Stromal cell of bone marrow (primary cell): Measurements from ENCODE around the gene ALDOB.
"Not testable (repeated sequence)": the region's sequence is repeated elsewhere in the genome, so short reads cannot be mapped to it uniquely, and the experiment has no call there.

ENCODE experiments used
- DNase-seq: peaks from one replicate; pipeline ENCODE4 v3.0.0-alpha.2; 2012; ENCODE audit warnings: low read depth

ALDOB gene

DNA sequence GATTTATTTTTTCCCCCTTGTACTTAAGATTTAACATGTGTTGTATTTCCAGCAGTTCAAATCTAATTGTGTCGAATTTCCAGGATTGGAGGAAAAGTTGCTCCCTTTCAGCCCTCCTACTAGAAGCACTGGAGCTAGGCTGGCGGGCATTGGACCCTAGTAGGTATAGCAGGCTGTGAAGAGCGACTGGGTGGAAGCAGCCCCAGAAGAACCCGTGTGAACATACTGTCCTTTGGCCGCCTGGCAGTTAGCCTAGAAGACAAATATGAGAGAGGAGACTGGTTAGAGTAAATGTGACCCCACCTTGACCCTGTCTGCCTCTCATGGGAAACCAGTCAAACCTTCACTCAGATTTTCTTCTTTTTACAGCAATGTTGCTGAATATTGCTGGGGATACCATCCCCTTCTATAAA, 13.9 kb downstream of the ALDOB start:
- DNase-seq: no peak

DNA sequence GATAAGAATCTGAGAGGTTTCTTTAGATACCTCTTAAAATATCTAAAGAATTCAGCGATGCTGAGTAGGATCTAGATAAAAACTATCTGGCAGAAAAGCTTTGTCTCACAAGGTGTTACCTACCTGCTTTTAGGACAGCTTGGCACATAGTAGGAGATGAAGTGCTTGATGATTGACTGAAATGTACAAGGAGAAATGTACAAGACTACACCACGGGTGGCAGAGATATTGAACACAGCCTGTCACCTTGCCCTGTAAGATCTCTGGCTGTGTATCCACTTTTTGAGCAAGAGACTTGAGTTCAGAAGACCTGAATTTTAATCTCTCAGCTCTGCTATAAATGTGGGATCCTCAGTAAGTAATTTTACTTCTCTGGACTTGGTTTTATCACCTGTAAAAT, 15.7 kb downstream of the ALDOB start:
- DNase-seq: no peak

DNA sequence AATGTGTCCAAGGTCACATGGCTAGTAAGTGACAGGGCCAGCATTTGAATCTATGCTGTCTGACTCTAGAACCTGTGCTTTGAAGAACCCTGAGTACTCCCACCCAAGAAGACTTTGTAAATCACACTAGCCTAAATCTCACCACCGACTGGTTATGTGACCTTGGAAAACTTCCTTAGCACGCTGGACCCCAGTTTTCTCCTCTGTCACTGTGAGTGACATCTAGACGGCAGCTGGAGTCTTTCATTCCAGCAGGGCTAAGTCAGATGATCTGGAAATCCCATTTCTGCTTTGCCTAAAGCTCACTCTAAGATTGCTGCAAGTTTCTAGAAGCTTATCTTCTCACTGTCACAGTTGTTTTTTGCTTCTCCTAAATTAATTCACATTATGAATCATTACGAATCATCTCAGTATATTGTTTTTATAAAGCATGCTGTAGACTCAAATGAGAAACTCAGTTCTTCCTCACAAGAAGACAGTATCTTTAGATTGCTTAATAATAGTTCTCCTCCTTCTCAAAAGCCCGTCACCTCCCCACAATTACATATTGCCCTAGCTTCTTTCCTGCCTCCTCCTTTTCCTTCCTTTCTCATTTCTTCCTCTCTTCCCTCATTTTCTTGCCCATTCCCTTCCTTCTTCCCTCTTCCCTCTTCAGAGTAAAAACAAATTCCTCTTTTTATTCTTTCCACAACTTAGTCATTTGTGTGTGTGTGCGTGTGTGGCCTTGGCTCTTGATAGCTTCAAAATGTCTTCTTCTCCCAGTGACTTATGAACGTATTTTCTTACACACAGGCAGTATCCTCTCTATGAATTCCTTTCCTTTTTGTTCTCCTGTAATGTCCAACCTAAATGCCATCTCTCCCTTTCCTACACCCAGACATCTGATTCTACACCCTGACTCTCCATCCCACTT, 16.8 kb downstream of the ALDOB start:
- DNase-seq: no peak

DNA sequence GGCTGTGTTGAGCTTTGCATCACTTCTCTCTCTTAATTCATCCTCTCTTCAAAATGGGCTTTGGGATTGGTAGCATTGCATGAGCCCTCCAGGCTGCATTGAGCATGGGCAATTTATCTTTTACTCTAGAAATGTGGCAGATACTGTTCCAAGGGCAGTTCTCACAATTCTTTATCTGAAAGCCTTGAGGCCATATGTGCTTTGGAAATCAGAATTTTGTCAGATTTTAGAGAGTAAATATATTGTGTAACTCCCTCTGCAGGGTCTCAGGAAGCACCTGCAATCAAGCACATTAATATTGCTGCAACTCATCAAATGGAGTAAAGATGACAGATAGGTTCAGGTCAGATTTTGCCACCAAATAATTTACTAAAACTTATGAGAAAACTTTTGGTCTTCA, 17.6 kb downstream of the ALDOB start:
- no peak for DNase-seq

DNA sequence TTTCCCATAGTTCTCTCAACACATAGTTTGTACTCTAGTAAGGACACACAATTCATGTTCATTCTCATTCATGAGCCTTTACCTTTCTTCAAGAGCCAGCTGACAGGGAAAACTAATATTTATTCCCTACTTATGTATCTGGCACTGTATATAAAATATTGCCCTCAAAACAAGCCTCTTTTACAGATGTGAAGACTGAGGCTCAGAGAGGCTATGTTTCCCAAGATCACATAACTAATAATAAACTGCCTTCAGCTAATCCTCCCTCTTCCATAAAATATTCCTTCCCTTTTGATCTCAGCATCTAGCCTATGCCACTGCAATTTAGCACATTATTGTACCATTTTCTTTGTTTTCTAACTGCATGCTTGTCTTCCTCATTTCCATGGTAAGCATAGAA, 18.2 kb downstream of the ALDOB start:
- DNase-seq: no peak

DNA sequence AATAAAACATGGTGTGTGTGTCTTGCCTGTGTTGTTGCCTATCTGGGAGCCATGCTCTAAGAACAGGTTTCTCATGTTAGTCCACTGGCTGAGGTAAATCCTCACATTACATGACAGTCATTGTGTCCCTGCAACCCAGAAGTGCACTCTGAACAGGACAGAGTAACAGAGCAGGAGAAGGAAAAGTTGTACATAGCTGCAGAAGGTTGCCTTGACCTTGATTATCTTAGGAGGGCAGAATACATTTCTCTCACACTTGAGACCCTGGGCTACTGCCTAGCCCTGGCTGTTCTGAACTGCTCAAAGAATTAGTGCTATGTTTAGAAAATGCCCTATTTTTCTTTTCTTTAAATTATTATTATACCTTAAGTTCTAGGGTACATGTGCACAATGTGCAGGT, 20.0 kb downstream of the ALDOB start:
- DNase-seq: no peak

DNA sequence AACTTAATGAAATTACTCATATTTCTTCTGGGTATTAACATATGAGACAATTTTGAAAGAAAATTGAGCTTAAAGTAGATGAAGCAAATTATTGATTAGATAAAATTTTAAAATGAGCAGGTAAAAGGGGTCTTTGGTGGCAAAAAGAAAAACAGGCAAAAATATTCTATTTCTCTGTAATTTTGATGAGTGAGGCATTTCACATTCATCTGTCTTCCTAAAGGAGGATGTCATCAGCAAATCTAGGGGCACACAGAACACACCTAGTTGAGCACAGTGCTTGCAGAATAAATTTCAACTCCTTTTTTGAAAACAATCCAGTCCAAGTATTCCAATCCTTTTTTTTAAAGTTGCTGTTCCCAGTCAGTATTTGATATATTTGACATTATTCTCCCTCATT, 20.7 kb downstream of the ALDOB start:
- DNase-seq: no peak

DNA sequence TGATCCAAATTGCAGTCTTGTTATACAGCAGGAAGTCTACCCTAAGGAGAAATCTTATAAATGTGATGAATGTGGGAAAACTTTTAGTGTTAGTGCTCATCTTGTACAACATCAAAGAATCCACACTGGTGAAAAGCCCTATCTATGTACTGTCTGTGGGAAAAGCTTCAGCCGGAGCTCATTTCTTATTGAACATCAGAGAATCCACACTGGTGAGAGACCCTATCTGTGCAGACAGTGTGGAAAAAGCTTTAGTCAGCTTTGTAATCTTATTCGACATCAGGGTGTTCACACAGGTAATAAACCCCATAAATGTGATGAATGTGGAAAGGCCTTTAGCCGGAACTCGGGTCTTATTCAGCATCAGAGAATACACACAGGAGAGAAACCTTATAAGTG, 26.5 kb downstream of the ALDOB start:
- no peak for DNase-seq

DNA sequence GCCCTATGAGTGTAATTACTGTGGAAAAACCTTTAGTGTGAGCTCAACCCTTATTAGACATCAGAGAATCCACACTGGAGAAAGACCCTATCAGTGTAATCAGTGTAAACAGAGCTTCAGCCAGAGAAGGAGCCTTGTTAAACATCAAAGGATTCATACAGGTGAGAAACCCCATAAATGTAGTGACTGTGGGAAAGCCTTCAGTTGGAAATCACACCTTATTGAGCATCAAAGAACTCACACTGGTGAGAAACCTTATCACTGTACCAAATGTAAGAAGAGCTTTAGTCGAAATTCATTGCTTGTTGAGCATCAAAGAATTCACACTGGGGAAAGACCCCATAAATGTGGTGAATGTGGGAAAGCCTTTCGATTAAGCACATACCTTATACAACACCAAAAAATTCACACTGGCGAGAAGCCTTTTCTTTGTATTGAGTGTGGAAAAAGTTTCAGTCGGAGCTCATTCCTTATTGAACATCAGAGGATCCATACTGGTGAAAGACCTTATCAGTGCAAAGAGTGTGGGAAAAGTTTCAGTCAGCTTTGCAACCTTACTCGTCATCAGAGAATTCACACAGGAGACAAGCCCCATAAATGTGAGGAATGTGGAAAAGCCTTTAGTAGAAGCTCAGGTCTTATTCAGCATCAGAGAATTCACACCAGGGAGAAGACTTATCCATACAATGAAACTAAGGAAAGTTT, 27.0 kb downstream of the ALDOB start:
- no peak for DNase-seq

DNA sequence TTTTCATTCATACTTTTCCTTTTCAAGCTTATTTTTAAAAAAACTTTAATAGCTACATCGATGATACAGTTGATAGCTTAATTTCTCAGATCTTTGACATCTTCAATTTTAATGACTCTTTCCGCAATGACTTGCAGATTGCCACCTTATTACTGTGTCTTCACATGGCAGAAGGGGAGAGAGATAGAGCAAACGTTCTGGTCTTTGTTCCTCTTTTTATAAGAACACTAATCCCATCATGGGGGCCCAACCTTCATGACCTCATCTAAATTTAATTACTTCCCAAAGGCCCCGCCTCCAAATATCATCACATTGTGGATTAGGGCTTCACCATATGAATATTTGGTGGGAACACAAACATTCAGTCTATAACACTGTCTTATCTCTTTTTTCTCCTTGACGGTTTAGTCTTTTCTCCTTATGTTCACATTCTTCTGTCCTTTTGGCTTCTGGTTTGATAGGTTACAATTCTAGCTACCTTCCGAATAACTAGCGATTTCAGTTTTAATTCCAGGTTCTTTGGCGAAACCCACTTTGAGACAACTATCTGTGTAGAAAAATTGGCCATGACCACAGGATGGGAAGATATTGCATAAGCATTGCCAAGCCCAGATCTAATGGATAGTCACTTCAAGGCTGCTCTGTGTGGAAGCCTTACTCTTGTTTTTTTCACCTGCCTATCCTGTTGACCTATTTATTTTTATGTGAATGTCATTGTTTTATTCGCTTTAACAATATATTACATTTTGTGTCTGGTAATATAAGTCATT, 31.9 kb downstream of the ALDOB start:
- DNase-seq: no peak

DNA sequence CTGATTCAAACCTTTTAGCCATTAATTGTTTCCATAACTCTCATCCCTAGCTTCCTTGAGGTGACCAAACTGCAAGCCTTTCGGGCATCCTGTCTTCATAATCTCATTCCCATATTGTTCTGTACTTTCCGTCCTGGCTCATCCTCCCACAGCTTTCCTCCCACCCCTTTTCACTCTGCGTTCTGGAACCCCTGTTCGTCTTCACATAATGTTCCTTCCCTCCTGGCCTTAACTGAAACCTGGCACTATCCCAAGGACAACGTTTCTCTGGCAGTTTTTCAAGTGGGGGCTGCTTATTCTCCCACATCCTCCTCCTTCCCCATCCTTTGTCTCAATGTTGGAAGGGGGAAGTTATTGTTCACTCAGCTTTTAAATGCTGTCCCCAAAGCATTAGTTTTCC, 35.5 kb downstream of the ALDOB start:
- DNase-seq: no peak

DNA sequence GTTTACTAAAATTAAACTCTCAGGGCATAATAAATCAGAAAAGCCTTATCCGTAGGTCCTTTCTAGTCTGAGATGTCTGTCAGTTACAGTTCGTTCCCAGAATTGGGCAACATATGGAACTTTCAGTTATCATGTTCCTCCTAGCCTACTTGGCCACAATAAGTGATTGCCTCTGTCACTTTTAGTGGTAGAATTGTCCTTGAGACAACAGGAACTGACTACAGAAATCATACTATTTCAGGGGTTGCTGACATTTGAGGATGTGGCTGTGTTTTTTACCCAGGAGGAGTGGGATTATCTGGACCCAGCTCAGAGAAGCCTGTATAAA, 36.0 kb downstream of the ALDOB start:
- no peak for DNase-seq

DNA sequence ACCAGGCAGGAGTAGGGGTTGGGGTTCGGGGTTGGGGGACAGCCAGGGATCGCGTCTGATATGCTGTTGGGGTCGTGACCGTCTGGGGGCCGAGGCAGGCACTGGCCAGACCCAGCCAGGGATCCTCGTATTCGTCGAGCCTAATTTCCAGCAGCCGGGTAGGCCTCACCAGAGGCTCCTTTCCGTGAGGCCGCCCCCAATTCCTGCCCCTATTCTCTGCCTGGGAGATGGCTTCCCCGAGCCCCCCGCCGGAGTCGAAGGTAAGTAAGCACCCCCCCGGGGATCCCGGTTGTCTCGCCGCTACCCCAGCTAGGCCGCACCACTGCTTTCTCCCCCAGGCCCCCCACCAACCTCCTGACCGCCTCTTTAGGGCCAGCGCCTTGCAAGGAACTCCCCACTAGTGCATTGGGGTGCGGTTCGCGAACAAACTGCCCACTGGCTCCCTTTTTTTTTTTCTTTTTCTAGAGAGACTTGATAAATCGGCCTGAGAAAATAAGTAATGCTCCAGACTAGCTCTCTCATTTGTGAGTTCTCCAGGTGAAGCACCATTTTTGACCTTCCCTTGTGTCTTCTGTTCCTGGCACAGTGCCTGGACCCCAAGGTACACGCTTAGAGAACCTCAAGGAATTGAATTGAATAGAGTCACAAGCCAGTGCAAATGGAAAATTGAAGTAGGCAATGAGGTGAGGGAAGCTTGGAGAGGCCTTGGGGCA, 36.5 kb downstream of the ALDOB start:
- DNase-seq: no peak

DNA sequence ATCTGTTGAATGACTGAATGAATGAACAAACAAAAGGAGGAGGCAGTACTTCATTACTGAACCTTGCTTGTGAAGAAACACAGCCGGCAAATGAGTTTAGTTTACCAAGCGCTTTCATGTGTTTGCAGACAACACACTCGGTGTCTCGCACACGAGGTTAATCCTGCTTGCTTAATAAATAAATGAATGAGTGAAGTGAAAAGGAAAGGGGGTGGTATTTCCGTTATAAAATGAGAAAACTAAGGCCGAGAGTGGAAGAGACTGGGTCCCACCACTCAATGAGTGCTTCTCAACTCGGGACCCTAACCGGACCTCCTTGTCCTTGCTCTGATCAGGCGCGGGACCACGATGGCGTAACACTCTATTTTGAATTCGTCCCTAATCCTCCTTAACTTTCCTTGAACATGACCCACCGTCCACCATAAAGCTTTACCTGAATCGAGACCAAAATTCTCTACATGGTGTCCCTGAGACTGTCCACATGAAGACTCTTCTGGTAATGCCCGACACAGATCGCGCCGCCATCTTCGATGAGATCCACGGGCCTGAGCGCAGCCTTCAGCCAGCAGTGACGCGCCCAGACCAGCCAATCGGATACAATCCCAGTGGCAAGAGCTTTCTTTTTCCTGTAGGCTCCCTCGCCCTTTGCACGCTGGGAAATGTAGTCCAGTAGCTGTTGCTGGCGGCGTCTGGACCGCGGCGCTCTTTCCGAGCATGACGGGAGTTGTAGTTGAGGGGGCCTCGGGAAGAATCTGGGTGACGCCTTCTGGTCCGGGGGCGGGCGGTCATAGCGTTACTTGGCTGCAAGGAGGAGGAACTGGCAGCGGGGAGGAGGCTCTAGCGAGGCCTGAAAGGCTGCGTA, 37.3 kb downstream of the ALDOB start, which contains the start of the genes MRPL50 and ZNF189:
Gene MRPL50 (minus strand): TSS at position 551 of the 862 bp plus-strand sequence. CDS start 26 bp downstream, at position 525.
Gene ZNF189 (plus strand): TSS at position 784 of the 862 bp plus-strand sequence. CDS start 306 bp downstream, outside the sequence.
- peak; percentile 99 for DNase-seq

DNA sequence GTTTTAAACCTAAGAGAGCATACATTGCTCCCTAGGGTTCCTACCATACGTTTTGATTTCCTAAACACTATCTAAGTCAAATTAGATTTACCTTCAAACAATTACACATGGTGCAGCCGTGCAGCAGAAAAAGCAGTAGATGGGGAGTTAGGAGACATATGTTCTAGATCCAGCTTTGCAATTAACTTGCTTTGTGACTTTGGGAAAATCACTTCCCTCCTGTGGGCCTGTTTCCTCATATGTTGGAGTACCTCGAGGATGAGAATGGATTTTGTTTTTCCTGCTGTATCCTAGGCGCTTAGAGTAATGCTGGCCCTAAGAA, 37.9 kb downstream of the ALDOB start:
- no peak for DNase-seq

DNA sequence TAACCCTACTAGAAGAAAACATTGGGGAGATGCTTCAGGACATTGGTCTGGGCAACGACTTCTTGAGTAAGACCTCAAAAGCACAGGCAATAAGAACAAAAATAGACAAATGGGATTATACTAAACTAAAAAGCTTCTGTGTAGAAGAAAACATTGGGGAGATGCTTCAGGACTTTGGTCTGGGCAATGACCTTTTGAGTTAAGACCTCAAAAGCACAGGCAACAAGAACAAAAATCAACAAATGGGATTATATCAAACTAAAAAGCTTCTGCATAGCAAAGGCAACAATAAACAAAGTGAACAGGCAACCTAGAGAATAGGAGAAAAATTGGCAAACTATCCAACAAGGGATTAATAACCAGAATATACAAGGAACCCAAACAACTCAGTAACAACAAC, 40.9 kb downstream of the ALDOB start:
- DNase-seq: no peak

DNA sequence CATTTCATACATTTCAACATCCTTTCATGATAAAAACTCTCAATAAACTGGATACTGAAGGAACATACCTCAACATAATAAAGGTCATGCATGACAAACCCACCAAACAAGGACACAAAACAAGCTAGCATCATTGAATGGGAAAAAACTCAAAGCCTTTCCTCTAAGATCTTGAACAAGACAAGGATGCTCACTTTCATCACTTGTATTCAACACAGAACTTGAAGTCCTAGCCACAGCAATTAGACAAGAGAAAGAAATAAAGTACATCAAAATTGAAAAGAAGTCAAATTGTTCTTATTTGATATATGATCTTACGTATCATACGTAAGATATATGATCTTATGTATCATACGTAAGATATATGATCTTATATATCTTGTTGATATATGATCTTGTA, 42.4 kb downstream of the ALDOB start:
- no peak for DNase-seq

DNA sequence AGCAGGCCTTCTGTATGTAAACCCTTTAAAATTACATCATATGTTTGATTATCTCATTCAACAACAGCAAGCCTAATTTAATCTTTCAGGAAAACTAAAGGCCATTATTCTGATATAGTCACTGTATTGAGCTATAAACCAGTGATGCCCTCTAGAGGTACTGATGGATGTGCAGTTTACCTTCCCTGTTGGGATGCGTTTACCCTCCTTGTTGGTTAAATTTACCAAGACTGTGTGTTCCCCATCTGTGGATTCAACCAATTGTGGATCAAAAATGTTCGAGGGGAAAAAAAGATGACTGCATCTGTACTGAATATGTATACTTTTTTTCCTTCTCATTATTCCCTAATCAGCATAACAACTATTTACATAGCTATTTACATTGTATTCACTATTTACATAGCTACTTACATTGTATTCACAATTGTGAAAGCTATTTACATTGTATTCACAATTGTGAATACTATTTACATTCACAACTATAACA, 47.0 kb downstream of the ALDOB start:
- no peak for DNase-seq

DNA sequence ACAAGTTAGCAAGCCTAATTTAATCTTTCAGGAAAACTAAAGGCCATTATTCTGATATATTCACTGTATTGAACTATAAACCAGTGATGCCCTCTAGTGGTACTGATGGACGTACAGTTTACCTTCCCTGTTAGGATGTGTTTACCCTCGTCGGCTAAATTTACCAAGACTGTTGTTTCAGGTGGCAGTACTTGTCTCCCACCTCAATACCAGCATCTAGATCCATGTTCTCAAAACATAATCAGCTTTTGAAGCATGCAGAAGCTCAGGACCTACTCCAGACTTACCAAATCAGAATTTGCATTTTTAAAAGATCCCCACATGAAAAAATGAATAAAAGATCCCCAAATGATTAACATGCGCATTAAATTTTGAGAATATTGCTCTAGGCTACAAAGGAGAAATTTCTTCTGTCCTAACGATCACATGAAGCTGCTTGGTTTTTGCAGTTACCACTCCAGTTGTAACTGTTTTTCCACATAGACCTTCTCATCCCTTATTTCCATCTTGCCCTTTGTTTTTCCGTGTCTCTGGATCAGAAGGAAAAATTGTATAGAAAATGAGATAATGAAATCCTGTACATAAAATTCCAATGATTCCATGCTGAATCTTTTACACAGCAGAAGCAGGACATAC, 47.6 kb downstream of the ALDOB start:
- DNase-seq: no peak

DNA sequence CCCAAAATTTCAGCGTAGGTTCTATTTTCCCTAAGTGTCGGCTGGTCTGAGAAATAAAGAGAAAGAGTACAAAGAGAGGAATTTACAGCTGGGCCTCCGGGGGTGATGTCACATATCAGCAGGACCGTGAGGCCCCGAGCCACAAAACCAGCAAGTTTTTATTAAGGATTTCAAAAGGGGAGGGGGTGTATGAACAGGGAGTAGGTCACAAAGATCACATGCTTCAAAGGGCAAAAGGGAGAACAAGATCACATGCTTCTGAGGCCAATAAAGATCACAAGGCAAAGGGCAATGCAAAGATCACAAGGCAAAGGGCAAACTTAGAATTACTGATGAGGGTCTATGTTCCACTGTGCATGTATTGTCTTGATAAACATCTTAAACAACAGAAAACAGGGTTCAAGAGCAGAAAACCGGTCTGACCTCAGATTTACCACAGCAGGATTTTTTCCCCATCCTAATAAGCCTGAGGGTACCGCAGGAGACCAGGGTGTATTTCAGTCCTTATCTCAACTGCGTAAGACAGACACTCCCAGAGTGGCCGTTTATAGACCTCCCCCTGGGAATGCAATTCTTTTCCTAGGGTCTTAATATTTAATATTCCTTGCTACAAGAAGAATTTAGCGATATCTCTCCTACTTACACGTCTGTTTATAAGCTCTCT, 50.6 kb downstream of the ALDOB start, which contains the start of gene BAAT:
Gene BAAT (minus strand): TSS at position 134 of the 664 bp plus-strand sequence. CDS start 13,602 bp downstream, outside the sequence.
- DNase-seq: not testable (repeated sequence)
